CD4-positive, alpha-beta T cell treated with Interleukin-12 subunit alpha and Interleukin-12 subunit beta, for 1 hour (primary cell): ENCODE measurements around the gene TUBA1A.
"Not testable (repeated sequence)": the region's sequence is repeated elsewhere in the genome, so short reads cannot be mapped to it uniquely, and the experiment has no call there.

Experiments
- DNase-seq: peaks from one replicate; pipeline ENCODE4 v3.0.0-alpha.2; 2020

The TUBA1A gene

DNA sequence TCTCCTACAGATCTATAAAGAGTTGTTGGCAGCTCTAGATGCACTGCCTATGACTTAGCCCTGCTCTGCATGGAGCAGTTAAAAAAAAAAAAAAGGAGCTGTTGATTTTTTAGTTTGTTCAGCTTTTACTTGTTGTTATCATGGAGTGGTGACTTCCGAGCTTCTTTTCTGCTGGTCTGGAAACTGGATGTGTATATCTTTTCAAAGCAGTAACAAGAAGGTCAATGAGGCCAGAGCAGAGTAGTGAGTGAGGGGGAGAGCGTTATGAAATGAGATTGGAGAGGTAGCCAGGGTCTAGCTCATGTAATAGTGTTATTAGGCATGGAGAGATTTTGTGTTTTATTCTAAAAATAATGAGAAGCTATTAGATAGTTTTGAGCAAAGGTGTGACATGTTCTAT lies 44.5 kb downstream of the TUBA1A start:
- DNase-seq, result no peak

GRCh38 chr12:49138999-49139398 lies 49.9 kb downstream of the TUBA1A start:
- no peak for DNase-seq

DNA sequence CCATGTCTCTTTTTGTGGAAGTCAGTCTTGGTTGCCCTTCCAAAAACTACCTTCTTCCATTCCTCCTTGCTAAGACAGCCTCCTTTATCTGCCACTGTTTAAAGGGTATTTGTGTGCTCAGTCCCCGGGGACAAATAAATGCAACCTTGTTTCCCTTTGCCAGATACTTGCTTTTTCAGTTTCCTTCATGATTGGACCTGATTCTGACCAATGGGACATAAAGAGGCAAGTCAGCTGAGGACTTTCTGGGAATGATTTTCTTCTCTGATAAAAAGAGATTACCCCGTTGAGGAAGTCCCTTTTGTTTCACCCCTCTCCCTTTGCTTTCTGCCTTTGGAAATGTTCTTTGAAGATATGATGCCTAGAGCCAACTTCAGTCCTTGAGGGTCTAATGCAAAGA lies 50.3 kb downstream of the TUBA1A start:
- no peak for DNase-seq

- no peak for DNase-seq
Measured at GRCh38 chr12:49137476-49137875, 51.4 kb downstream of the TUBA1A start.

DNA sequence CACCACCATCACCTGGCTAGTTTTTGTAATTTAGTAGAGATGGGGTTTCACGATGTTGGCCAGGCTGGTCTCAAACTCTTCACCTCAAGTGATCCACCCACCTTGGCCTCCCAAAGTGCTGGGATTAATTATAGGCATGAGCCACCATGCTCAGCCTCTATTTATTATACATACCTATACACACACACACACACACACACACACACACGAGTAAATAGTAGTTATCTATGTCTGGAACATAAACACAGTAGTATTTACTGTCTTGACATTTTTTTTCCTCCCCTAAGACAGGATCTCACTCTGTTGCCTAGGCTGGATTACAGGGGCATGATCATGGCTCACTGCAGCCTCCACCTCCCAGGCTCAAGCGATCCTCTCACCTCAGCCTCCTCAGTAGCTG lies 51.9 kb downstream of the TUBA1A start:
- DNase-seq, result not testable (repeated sequence)
